Measurements from ENCODE around the gene FOXL3.
A peak's percentile ranks its signal among the peaks of the same experiment; 100 is the strongest.
"Not testable (repeated sequence)": the region's sequence is repeated elsewhere in the genome, so short reads cannot be mapped to it uniquely, and the experiment has no call there.

FOXL3 gene

DNA sequence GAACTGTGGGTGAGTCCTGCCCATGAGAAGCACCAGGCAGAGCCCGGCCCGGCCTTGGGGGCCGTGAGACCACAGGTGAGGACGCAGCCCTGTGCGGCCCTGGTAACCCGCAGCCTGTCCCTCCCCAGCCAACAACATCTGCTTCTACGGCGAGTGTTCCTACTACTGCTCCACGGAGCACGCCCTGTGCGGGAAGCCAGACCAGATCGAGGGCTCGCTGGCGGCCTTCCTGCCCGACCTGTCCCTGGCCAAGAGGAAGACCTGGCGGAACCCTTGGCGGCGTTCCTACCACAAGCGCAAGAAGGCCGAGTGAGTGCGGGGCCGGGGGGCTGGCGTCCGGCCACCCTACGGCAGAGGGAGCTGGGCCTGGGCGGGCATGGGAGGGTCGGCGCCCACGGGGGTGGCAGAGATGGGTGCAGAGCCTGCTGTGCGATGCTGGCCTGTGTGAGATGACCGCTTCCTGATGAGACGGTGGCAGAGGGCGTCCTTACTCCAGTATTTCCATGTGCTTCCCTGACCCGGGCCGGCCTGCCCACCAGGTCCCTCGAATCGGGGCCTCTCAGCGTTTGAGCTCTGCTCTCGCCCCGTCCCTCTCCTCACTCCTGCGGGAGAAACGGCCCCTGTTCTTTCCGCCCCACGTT lies 34.1 kb upstream of the FOXL3 start:
- no peak for DNase-seq

DNA sequence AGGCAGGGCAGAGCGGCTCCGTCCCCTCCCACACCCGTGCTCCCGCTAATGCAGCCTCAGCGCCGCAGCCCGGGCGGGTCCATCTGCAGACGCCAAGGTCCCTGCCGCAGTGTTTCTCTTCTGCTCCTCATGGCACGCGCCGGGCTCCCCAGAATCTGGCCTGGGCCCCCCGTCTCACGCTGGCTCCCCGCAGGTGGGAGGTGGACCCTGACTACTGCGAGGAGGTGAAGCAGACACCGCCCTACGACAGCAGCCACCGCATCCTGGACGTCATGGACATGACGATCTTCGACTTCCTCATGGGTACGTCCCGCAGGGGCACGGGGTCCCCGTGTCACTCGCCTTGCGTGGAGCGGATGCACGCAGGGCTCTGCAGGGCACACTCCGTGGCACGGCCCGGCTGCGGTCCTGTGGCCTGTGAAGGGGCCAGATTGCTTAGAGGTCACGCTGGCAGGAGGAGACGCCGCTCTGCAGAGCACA lies 33.5 kb upstream of the FOXL3 start:
- no peak for DNase-seq

- no peak for DNase-seq
Measured at GRCh38 chr7:256981-257646, 32.9 kb upstream of the FOXL3 start.

DNA sequence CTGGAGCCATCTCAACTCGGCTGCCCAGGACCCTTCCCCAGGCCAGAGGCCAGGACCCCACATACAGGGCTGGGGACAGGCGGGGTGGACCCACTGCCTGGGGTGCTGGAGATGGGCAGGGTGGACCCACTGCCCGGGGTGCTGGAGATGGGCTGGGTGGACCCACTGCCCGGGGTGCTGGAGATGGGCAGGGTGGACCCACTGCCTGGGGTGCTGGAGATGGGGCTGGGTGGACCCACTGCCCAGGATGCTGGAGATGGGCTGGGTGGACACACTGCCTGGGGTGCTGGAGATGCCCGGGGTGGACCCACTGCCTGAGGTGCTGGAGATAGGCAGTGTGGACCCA lies 32.4 kb upstream of the FOXL3 start:
- DNase-seq, result no peak

DNA sequence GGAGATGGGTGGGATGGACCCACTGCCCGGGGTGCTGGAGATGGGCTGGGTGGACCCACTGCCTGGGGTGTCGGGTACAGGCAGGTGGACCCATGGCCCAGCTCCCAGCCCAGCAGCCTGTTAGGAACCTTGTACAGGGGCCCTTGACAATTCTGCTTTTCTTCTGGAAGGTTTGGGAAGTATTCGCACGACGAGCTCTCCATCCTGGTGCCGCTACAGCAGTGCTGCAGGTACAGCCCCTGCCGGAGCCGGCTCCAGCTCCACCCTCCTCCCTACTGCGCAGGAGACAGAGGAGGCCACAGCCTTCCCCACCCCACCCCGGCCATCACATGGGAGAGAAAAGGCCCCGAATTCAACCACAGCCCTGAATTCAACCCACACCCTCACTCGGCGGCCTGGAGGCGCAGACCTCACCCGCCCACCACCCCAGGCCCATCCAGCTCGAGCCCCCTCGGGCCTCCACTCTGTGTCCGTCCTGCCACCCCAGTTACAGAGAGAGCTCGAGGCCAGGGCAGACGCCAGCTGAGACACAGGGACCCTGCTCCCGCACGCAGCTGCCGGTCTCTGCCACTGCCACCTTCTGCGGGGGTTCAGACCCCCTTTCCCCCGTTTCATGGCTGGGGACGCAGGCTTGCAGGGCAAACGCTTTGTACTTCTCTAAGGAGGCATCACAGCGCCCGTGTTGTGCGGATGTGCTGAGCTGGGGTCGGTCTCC lies 31.3 kb upstream of the FOXL3 start:
- no peak for DNase-seq

GRCh38 chr7:259191-259505 lies 30.8 kb upstream of the FOXL3 start:
- DNase-seq, result no peak

DNA sequence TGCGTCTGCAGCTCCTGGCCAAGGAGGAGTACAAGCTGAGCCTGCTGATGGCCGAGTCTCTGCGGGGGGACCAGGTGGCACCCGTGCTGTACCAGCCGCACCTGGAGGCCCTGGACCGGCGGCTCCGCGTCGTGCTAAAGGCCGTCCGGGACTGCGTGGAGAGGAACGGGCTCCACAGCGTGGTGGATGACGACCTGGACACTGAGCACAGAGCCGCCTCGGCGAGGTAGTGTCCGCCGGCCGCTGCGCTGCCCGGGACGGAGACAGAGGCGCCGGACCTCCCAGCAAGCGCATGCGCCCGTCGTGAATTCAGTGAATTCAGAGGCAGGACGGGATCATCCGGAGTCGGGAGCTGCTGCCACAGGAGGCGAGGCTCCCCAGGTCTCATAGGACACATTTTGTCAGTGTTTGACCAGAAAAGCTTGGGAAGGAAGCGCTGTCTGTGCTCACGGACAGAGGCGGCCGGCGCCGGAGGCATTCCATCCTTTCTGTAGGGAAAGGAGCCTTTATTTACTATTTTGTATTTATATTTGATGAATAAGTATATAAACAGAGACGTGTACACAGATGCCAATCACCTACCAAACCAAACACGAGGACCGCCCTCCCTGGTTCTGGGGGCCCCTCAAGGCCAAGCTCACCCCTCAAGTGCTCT lies 30.1 kb upstream of the FOXL3 start:
- no peak for DNase-seq

- DNase-seq, result no peak
Measured at GRCh38 chr7:260441-261281, 29.3 kb upstream of the FOXL3 start.

GRCh38 chr7:261341-262250 lies 28.4 kb upstream of the FOXL3 start:
- DNase-seq, result no peak

DNA sequence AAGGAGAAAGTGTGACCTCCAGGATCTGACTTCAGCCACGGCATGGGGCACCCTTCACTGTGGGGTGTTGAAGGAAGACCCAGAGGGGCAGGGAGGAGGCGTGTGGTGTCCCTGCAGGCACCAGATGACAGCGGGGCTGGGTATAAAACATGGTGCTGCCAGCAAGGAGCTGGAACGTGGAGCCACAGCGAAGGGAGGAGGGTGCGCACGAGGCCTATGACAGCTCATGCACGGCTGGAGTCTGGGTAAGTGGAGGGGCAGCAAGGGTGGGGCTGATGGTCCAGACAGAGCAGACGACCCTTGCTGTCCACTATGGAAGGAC lies 27.8 kb upstream of the FOXL3 start:
- DNase-seq, result no peak

DNA sequence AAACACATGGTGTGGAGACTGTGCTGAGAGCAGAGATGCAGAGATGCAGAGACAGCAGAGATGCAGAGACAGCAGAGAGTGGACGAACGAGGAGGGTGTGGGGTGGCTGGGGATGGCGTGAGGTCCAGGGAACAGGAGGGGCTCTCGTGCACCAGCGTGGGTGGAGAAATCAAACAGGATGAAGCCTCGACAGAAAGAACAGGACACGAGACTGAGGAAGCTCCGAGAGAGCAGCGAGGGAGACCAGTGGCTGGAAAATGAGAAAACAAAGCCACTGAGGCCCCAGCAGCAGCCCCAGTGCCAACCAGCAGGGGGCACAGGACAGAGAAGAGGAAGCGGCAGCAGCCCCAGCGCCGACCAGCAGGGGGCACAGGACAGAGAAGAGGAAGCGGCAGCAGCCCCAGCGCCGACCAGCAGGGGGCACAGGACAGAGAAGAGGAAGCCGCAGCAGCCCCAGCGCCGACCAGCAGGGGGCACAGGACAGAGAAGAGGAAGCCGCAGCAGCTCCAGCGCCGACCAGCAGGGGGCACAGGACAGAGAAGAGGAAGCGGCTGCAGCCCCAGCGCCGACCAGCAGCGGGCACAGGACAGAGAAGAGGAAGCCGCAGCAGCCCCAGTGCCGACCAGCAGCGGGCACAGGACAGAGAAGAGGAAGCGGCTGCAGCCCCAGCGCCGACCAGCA lies 27.2 kb upstream of the FOXL3 start:
- not testable (repeated sequence) for DNase-seq

DNA sequence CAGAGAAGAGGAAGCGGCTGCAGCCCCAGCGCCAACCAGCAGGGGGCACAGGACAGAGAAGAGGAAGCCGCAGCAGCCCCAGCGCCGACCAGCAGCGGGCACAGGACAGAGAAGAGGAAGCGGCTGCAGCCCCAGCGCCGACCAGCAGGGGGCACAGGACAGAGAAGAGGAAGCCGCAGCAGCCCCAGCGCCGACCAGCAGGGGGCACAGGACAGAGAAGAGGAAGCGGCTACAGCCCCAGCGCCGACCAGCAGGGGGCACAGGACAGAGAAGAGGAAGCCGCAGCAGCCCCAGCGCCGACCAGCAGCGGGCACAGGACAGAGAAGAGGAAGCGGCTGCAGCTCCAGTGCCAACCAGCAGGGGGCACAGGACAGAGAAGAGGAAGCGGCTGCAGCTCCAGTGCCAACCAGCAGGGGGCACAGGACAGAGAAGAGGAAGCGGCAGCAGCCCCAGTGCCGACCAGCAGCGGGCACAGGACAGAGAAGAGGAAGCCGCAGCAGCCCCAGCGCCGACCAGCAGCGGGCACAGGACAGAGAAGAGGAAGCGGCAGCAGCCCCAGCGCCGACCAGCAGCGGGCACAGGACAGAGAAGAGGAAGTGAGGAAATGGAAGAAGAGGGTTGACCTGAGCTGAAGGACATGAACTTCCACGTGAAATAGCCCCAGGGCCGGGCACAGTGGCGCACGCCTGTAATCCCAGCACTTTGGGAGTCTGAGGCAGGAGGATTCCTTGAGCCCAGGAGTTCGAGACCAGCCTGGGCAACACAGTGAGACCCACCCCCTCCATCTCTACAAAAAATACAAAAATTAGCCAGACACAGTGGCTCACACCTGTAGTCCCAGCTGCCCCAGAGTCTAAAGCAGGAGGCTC lies 26.3 kb upstream of the FOXL3 start:
- peak; percentile 15 for DNase-seq

DNA sequence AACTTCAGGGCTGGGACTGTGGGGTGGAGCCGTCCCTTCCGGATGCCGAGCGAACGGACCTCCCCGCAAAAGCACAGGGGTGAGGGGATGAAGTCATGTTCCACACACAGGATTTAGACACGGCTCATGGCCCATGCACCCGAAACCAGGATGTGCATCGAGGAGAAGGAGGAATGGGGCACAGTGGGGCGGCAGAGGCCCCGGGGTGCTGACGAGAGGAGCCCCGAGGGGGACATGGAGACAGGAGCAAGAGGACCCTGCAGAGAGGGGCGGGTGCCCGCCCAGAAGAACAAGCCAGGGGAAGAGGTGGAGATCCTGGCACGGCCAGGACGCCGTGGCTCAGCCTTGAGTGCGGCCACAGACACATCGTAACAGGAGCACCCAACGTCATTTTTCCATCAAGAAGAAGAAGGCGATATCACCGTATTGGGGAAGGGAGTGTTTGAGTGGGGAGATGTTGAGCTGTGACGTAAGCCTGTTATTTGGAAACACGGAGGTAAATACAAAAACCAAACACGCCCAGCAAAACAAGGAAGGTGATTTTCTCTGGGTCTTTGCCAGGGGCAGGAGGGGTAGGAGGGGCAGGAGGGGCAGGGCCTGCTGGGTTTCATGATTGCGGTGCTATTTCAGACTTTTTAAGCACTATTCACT lies 25.3 kb upstream of the FOXL3 start:
- no peak for DNase-seq

GRCh38 chr7:265192-265997 lies 24.6 kb upstream of the FOXL3 start:
- DNase-seq, result no peak

DNA sequence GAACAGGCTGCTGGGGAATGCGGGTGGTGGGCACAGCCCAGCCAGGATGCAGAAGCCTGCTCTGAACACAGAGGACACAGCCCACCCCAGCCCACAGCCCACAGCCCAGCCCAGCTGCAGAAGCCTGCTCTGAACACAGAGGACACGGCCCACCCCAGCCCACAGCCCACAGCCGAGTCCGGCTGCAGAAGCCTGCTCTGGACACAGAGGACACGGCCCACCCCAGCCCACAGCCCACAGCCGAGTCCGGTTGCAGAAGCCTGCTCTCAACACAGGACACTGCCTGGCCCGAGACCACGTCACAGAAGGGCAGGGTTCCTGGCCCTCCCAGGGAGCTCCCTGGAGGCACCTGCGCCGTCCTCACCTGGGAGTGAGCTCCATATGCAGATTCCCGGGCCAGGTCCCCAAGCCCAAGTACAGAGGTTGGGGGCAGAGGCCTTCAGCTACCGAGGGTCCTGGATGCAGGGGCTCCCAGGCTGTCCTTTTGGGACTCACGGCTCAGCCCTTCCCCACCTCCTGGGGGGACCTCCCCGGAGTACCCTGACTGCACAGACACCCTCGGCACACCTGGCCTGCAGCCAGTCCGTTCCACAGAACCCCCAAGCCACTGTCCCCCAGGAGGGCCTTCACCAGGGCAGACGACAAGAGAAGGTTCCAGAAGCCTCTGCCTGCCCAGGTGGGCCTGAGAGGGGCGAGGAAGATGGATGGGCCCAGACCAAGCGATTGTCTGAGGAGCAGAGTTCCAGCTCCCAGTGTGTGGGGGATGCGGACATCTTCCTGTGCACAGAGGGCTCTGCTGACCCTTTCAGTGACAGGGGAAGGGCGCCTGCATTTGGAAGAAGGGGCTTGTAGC lies 23.7 kb upstream of the FOXL3 start:
- no peak for DNase-seq

GRCh38 chr7:266851-267840 lies 22.8 kb upstream of the FOXL3 start:
- DNase-seq, result no peak

- DNase-seq, result no peak
Measured at GRCh38 chr7:268991-269390, 21.0 kb upstream of the FOXL3 start.
